HepG2 (cell line): ENCODE measurements around the gene RNF150. TPM values are rescaled to one million over a fixed set of nuclear protein-coding genes. Genes with fewer than 3 reads are reported as not detected.

Source experiments
- ATAC-seq: fragments of 200-7000 bp; cut with Tn5 transposase; 3 replicates; pipeline ENCODE4 v1.9.1; 2020; ENCODE audit warnings: mild to moderate bottlenecking, moderate library complexity
- BruUV-seq: library from RNA; stranded (reverse); fragments of 400-500 nt; replicated peaks from 2 replicates; lab custom pipeline; 2021; lab: Mats Ljungman, UMichigan
- CTCF ChIA-PET: fragments of 300-600 bp; formaldehyde crosslinking; extraction: SDS; loops from one replicate; lab custom pipeline; 2021; ENCODE audit warnings: low total read pairs, inconsistent platforms, low intra/inter-chr PET ratio; lab: Yijun Ruan, JAX
- POLR2A ChIA-PET: fragments of 350-600 bp; sonication (Branson Sonifier 250); formaldehyde crosslinking; loops from one replicate; lab custom pipeline; 2020; ENCODE audit warnings: antibody characterized with exemption, inconsistent platforms; lab: Yijun Ruan, JAX
- DNase-seq: peaks from one replicate; pipeline ENCODE4 v3.0.0-alpha.2; 2015; ENCODE audit warnings: low spot score
- FAIRE-seq: peaks from 3 replicates; lab custom pipeline; 2011; peaks lifted over from hg19 to GRCh38; lab: Jason Lieb, UNC
- H2AFZ ChIP-seq: one replicate; pipeline ENCODE4 v1.6.1; 2011; ENCODE audit warnings: low read length, inconsistent platforms
- H3K27ac ChIP-seq: fragments of 300-600 bp; 3 replicates; pipeline ENCODE4 v1.8.0; 2011; ENCODE audit warnings: mixed run types, mild to moderate bottlenecking, mixed read lengths, low read length, inconsistent platforms; ENCODE audit not compliant: insufficient read depth; ENCODE audit errors: extremely low read length
- H3K27me3 ChIP-seq, 2 experiments: fragments of 200-600 bp in 1 of 2; 2 replicates in 1 of 2; 3 replicates in 1 of 2; pipeline versions ENCODE4 v1.6.0 to v1.8.0; 2011; ENCODE audit warnings: low read length in 2 of 2, mild to moderate bottlenecking in 2 of 2, moderate library complexity in 2 of 2, inconsistent platforms in 1 of 2; ENCODE audit not compliant: insufficient read depth in 2 of 2, control insufficient read depth in 1 of 2
- H3K36me3 ChIP-seq, 2 experiments: fragments of 200-600 bp in 1 of 2; replicated peaks in 1 of 2; 2 replicates in 1 of 2; 3 replicates in 1 of 2; pipeline versions ENCODE4 v1.5.1 to v1.8.0; 2011; ENCODE audit warnings: low read length in 2 of 2, inconsistent platforms in 1 of 2; ENCODE audit not compliant: insufficient read depth in 2 of 2, control insufficient read depth in 1 of 2
- H3K4me1 ChIP-seq: 2 replicates; pipeline ENCODE4 v1.5.1; 2012; ENCODE audit warnings: low read length, inconsistent platforms; ENCODE audit not compliant: insufficient read depth
- H3K4me2 ChIP-seq: 2 replicates; pipeline ENCODE4 v1.6.0; 2011; ENCODE audit warnings: low read depth, low read length, inconsistent platforms
- H3K4me3 ChIP-seq, 3 experiments: fragments of 200-600 bp in 1 of 3; sonication (generic), shearing (Covaris generic) in 1 of 3; replicated peaks in 1 of 3; 2 replicates each; pipeline ENCODE4 v1.5.1; 2011 to 2016; ENCODE audit warnings: low read length in 3 of 3, inconsistent platforms in 2 of 3, low read depth in 2 of 3, mild to moderate bottlenecking in 2 of 3, control low read depth in 1 of 3, mixed read lengths in 1 of 3; ENCODE audit not compliant: insufficient read depth in 1 of 3
- H3K79me2 ChIP-seq: one replicate; pipeline ENCODE4 v1.6.1; 2011; ENCODE audit warnings: low read length, inconsistent platforms; ENCODE audit not compliant: insufficient read depth
- H3K9ac ChIP-seq: 2 replicates; pipeline ENCODE4 v1.6.0; 2011; ENCODE audit warnings: mild to moderate bottlenecking, low read depth, low read length, inconsistent platforms; ENCODE audit not compliant: insufficient read depth
- H3K9me3 ChIP-seq: 2 replicates; pipeline ENCODE4 v1.5.1; 2012; ENCODE audit warnings: mild to moderate bottlenecking, low read length
- H4K20me1 ChIP-seq: 2 replicates; pipeline ENCODE4 v1.6.0; 2011; ENCODE audit warnings: inconsistent platforms, mild to moderate bottlenecking, low read length, moderate library complexity; ENCODE audit not compliant: insufficient read depth
- ADNP ChIP-seq: sonication (generic); formaldehyde crosslinking; IDR thresholded peaks from 2 replicates; pipeline ENCODE4 v1.4.0; 2020; ENCODE audit warnings: missing genetic modification reagents
- ARNT ChIP-seq: fragments of 450-650 bp; IDR thresholded peaks from 2 replicates; pipeline ENCODE4 v1.6.1; 2017
- DNMT3B ChIP-seq: conservative IDR thresholded peaks from 2 replicates; pipeline ENCODE4 v1.6.1; 2016; ENCODE audit warnings: missing biosample characterization, control low read depth
- EED ChIP-seq: sonication (generic); formaldehyde crosslinking; IDR thresholded peaks from 2 replicates; pipeline ENCODE4 v1.5.0; 2020; ENCODE audit warnings: mild to moderate bottlenecking, missing genetic modification reagents
- GABPB1 ChIP-seq: IDR thresholded peaks from 2 replicates; pipeline ENCODE4 v1.6.1; 2016; ENCODE audit warnings: mild to moderate bottlenecking, missing genetic modification reagents, moderate library complexity, missing compliant biosample characterization
- GMEB1 ChIP-seq: sonication (generic); formaldehyde crosslinking; IDR thresholded peaks from 2 replicates; pipeline ENCODE4 v1.5.1; 2020; ENCODE audit warnings: missing genetic modification reagents, mild to moderate bottlenecking, borderline replicate concordance
- HDAC6 ChIP-seq: fragments of 200-600 bp; sonication (generic); IDR thresholded peaks from 2 replicates; pipeline ENCODE4 v1.7.0; 2017; ENCODE audit warnings: mild to moderate bottlenecking, antibody characterized with exemption, low read length, low read depth
- HNF4G ChIP-seq, 2 experiments: sonication (generic) in 1 of 2; formaldehyde crosslinking in 1 of 2; IDR thresholded peaks; 2 replicates each; pipeline versions ENCODE4 v1.4.0 to v1.6.1; 2011 to 2020; ENCODE audit warnings: borderline replicate concordance in 2 of 2, low read depth in 2 of 2, mild to moderate bottlenecking in 2 of 2, low read length in 1 of 2, missing genetic modification reagents in 1 of 2, moderate library complexity in 1 of 2
- PRDM4 ChIP-seq: sonication (generic); formaldehyde crosslinking; IDR thresholded peaks from 2 replicates; pipeline ENCODE4 v1.9.0; 2021; ENCODE audit warnings: missing genetic modification reagents, borderline replicate concordance
- SOX5 ChIP-seq: IDR thresholded peaks from 2 replicates; pipeline ENCODE4 v1.6.1; 2016; ENCODE audit warnings: borderline replicate concordance
- SPEN ChIP-seq: sonication (generic); formaldehyde crosslinking; IDR thresholded peaks from 2 replicates; pipeline ENCODE4 v1.5.1; 2020; ENCODE audit warnings: low read depth, mild to moderate bottlenecking, missing genetic modification reagents
- SRSF4 ChIP-seq: fragments of 200-400 bp; formaldehyde crosslinking; IDR thresholded peaks from one replicate; pipeline ENCODE4 v1.6.1; 2018; ENCODE audit warnings: mild to moderate bottlenecking, low read depth, low read length, moderate library complexity; ENCODE audit not compliant: poor library complexity, severe bottlenecking
- TCF7L2 ChIP-seq: IDR thresholded peaks from 2 replicates; pipeline ENCODE4 v1.6.1; 2011; ENCODE audit warnings: mild to moderate bottlenecking, low read depth, low read length, moderate library complexity
- ZNF234 ChIP-seq: sonication (generic); formaldehyde crosslinking; conservative IDR thresholded peaks from 2 replicates; pipeline ENCODE4 v1.5.1; 2020; ENCODE audit warnings: mild to moderate bottlenecking, missing genetic modification reagents
- ZNF235 ChIP-seq: sonication (generic); formaldehyde crosslinking; IDR thresholded peaks from 2 replicates; pipeline ENCODE4 v1.8.1; 2023; ENCODE audit warnings: mild to moderate bottlenecking, missing genetic modification reagents, borderline replicate concordance
- ZNF772 ChIP-seq: sonication (generic); formaldehyde crosslinking; IDR thresholded peaks from 2 replicates; pipeline ENCODE4 v1.5.0; 2020; ENCODE audit warnings: mild to moderate bottlenecking, missing genetic modification reagents
- WGBS: methylation state at CpG from one replicate; pipeline ENCODE4 v1.1.6; 2017; ENCODE audit warnings: low lambda C conversion rate; 5-methylcytosine and 5-hydroxymethylcytosine counted together
- in situ Hi-C: cut with HindIII; loops from 2 replicates; pipeline ENCODE4 v1.10.0; 2017; ENCODE audit warnings: low pct_unique_long_range_greater_than_20kb; ENCODE audit not compliant: extremely low pct_ligation_motif_present
- intact Hi-C: fragments of 100-400 bp; cut with micrococcal nuclease; formaldehyde crosslinking; loops from one replicate; pipeline ENCODE4 v1.10.0; 2022; ENCODE audit not compliant: unreplicated experiment
- polyA plus RNA-seq, 8 experiments: library from polyadenylated mRNA; depleted of rRNA in 3 of 8; stranded (reverse) in 7 of 8; unstranded in 1 of 8; fragments of >200 nt; fragmentation: Illumina TruSeq in 4 of 8; extraction: Trizol in 4 of 8; gene quantifications; 2 replicates each; pipeline versions ENCODE4 v1.2.1 to v1.2.3, GENCODE V29; 2011 to 2016; ENCODE audit warnings: low read depth in 4 of 8, missing spikeins in 1 of 8, mixed read lengths in 1 of 8; ENCODE audit not compliant: insufficient read depth in 1 of 8
- total RNA-seq, 5 experiments: library from RNA; depleted of rRNA; stranded (reverse); fragments of >200 nt; fragmentation: Illumina TruSeq; extraction: Trizol; gene quantifications; 2 replicates each; pipeline ENCODE4 v1.2.3, GENCODE V29; 2016; ENCODE audit warnings: low read depth in 1 of 5

The RNF150 gene
- total and polyA plus RNA-seq, 2 of the 13 experiments (the other 11 are each of a cell fraction or from before 2014, with no cell fraction given): 0.02 to 0.03 TPM

- CTCF ChIA-PET: no interaction called here
- no peaks in the 10 kb centered on the region for H3K27me3 ChIP-seq
- ATAC-seq (no peak), FAIRE-seq (no peak), DNase-seq (no peak)
- intact Hi-C loops (no loop called here), in situ Hi-C loops (no loop called here)
- no TSS peak for BruUV-seq
- H2AFZ ChIP-seq: no peak overlapping the region
- H3K4me3 ChIP-seq: no peak overlapping the region
- H3K9ac ChIP-seq: no peak overlapping the region
- H3K27ac ChIP-seq: no peak overlapping the region
- no peaks in the 10 kb centered on the region for H3K79me2 ChIP-seq
- 0% methylated on average over 5 of the region's 5 CpGs for WGBS
- POLR2A ChIA-PET: no interaction called here
- TF ChIP-seq GABPB1 (CRISPR knock-in tag) (no peak), ARNT (no peak), TCF7L2 (no peak), ZNF234 (CRISPR knock-in tag) (no peak), EED (CRISPR knock-in tag) (no peak), ZNF772 (CRISPR knock-in tag) (no peak), HNF4G (IDR thresholded peaks at IDR 0.05; ENCODE audit: borderline replicate concordance, low read depth, low read length) (no peak), HNF4G (CRISPR knock-in tag; IDR thresholded peaks at IDR 0.05; ENCODE audit: borderline replicate concordance, low read depth) (no peak), ZNF235 (no peak), ADNP (CRISPR knock-in tag) (no peak), SRSF4 (no peak)
- no peaks in the 10 kb centered on the region for H3K36me3 ChIP-seq
- no peaks in the 10 kb centered on the region for H3K9me3 ChIP-seq
- H4K20me1 ChIP-seq: no peaks in the 10 kb centered on the region
- H3K4me1 ChIP-seq: no peaks in the 10 kb centered on the region
- H3K4me2 ChIP-seq: no peak overlapping the region
These were observed 13.2 kb downstream of the RNF150 start for GRCh38 chr4:141120036-141120593.

GRCh38 chr4:141119071-141119470 lies 14.2 kb downstream of the RNF150 start:
- intact Hi-C loops: no loop called here
- no peak for ATAC-seq
- TF ChIP-seq PRDM4 (CRISPR knock-in tag) (no peak), SPEN (CRISPR knock-in tag) (no peak), DNMT3B (CRISPR knock-in tag) (no peak), HDAC6 (no peak), GMEB1 (CRISPR knock-in tag) (no peak), SOX5 (no peak)

More at GRCh38 chr4:141119071-141119470, 14.2 kb downstream of the RNF150 start:
- Histone ChIP-seq H3K4me3 (no peak overlapping the region), H4K20me1 (no peaks in the 10 kb centered on the region), H3K36me3 (no peaks in the 10 kb centered on the region), H3K4me2 (no peak overlapping the region), H3K27me3 (no peaks in the 10 kb centered on the region), H3K79me2 (no peaks in the 10 kb centered on the region), H3K4me1 (no peaks in the 10 kb centered on the region), H3K9me3 (no peaks in the 10 kb centered on the region), H3K9ac (no peak overlapping the region), H3K27ac (no peak overlapping the region), H2AFZ (no peak overlapping the region)
- in situ Hi-C loops: no loop called here
- DNase-seq (no peak), FAIRE-seq (no peak)
- BruUV-seq: no TSS peak
- CTCF ChIA-PET: no interaction called here
- POLR2A ChIA-PET: no interaction called here
- 4% methylated on average over 1 of the region's 1 CpG for WGBS
